Activated naive CD8-positive, alpha-beta T cell (primary cell): ENCODE measurements around the gene DNASE1L1.

Source experiments
- H3K27ac Mint-ChIP-seq: one replicate; pipeline ENCODE4 v1.8.0; 2021; ENCODE audit warnings: mixed read lengths
- H3K27me3 Mint-ChIP-seq: one replicate; pipeline ENCODE4 v1.8.0; 2021; ENCODE audit warnings: mixed read lengths
- H3K36me3 Mint-ChIP-seq: one replicate; pipeline ENCODE4 v1.8.0; 2021; ENCODE audit warnings: mixed read lengths
- H3K4me1 Mint-ChIP-seq: one replicate; pipeline ENCODE4 v1.8.0; 2021; ENCODE audit warnings: low read depth, mixed read lengths
- H3K4me3 Mint-ChIP-seq: one replicate; pipeline ENCODE4 v1.8.0; 2021; ENCODE audit warnings: mild to moderate bottlenecking, mixed read lengths
- H3K9me3 Mint-ChIP-seq: one replicate; pipeline ENCODE4 v1.8.0; 2021; ENCODE audit warnings: low read depth, mixed read lengths

Gene DNASE1L1

GRCh38 chrX:154371789-154372300, 37.2 kb downstream of the DNASE1L1 start:
- H3K4me1 Mint-ChIP-seq = peaks cover 17% of the 10 kb centered on the region
- H3K36me3 Mint-ChIP-seq = no peaks in the 10 kb centered on the region
- H3K27me3 Mint-ChIP-seq = no peaks in the 10 kb centered on the region
- H3K4me3 Mint-ChIP-seq = peak overlapping the region; percentile 81
- no peak overlapping the region for H3K27ac Mint-ChIP-seq
- H3K9me3 Mint-ChIP-seq = no peaks in the 10 kb centered on the region

GRCh38 chrX:154371017-154371788, 37.9 kb downstream of the DNASE1L1 start:
- no peaks in the 10 kb centered on the region for H3K27me3 Mint-ChIP-seq
- H3K9me3 Mint-ChIP-seq = no peaks in the 10 kb centered on the region
- peak overlapping the region; percentile 64 for H3K27ac Mint-ChIP-seq
- H3K4me3 Mint-ChIP-seq = peak overlapping the region; percentile 79
- no peaks in the 10 kb centered on the region for H3K36me3 Mint-ChIP-seq
- H3K4me1 Mint-ChIP-seq = peaks cover 17% of the 10 kb centered on the region

GRCh38 chrX:154370300-154371016, 38.6 kb downstream of the DNASE1L1 start:
- Mint-ChIP-seq H3K4me1 (peaks cover 18% of the 10 kb centered on the region), H3K27me3 (no peaks in the 10 kb centered on the region), H3K9me3 (no peaks in the 10 kb centered on the region), H3K36me3 (no peaks in the 10 kb centered on the region), H3K27ac (peak overlapping the region; percentile 95), H3K4me3 (peak overlapping the region; percentile 96)

GRCh38 chrX:154369449-154370299, 39.4 kb downstream of the DNASE1L1 start:
- Mint-ChIP-seq H3K36me3 (no peaks in the 10 kb centered on the region), H3K4me3 (peak overlapping the region; percentile 96), H3K4me1 (peaks cover 18% of the 10 kb centered on the region), H3K27me3 (no peaks in the 10 kb centered on the region), H3K9me3 (no peaks in the 10 kb centered on the region), H3K27ac (peak overlapping the region; percentile 95)

GRCh38 chrX:154368630-154369448, 40.2 kb downstream of the DNASE1L1 start:
- Mint-ChIP-seq H3K4me3 (peak overlapping the region; percentile 76), H3K9me3 (no peaks in the 10 kb centered on the region), H3K36me3 (no peaks in the 10 kb centered on the region), H3K4me1 (peaks cover 18% of the 10 kb centered on the region), H3K27ac (peak overlapping the region; percentile 86), H3K27me3 (no peaks in the 10 kb centered on the region)

GRCh38 chrX:154367474-154368308, 41.4 kb downstream of the DNASE1L1 start:
- Mint-ChIP-seq H3K27ac (peak overlapping the region; percentile 86), H3K4me1 (peaks cover 14% of the 10 kb centered on the region), H3K4me3 (peak overlapping the region; percentile 76), H3K27me3 (no peaks in the 10 kb centered on the region), H3K36me3 (no peaks in the 10 kb centered on the region), H3K9me3 (no peaks in the 10 kb centered on the region)

- H3K27ac Mint-ChIP-seq = no peak overlapping the region
- H3K27me3 Mint-ChIP-seq = no peaks in the 10 kb centered on the region
- H3K4me1 Mint-ChIP-seq = peaks cover 10% of the 10 kb centered on the region
- H3K36me3 Mint-ChIP-seq = no peaks in the 10 kb centered on the region
- H3K9me3 Mint-ChIP-seq = no peaks in the 10 kb centered on the region
- H3K4me3 Mint-ChIP-seq = no peak overlapping the region
Observed at GRCh38 chrX:154366666-154367055, 42.4 kb downstream of the DNASE1L1 start.

GRCh38 chrX:154365997-154366665, 42.9 kb downstream of the DNASE1L1 start:
- H3K4me3 Mint-ChIP-seq = no peak overlapping the region
- H3K36me3 Mint-ChIP-seq = no peaks in the 10 kb centered on the region
- no peaks in the 10 kb centered on the region for H3K27me3 Mint-ChIP-seq
- peaks cover 10% of the 10 kb centered on the region for H3K4me1 Mint-ChIP-seq
- no peak overlapping the region for H3K27ac Mint-ChIP-seq
- no peaks in the 10 kb centered on the region for H3K9me3 Mint-ChIP-seq

- H3K27ac Mint-ChIP-seq = no peak overlapping the region
- no peaks in the 10 kb centered on the region for H3K27me3 Mint-ChIP-seq
- peaks cover 10% of the 10 kb centered on the region for H3K4me1 Mint-ChIP-seq
- no peak overlapping the region for H3K4me3 Mint-ChIP-seq
- H3K9me3 Mint-ChIP-seq = no peaks in the 10 kb centered on the region
- H3K36me3 Mint-ChIP-seq = no peaks in the 10 kb centered on the region
Observed at GRCh38 chrX:154365052-154365600, 43.9 kb downstream of the DNASE1L1 start.

- H3K9me3 Mint-ChIP-seq = no peaks in the 10 kb centered on the region
- no peak overlapping the region for H3K27ac Mint-ChIP-seq
- H3K36me3 Mint-ChIP-seq = no peaks in the 10 kb centered on the region
- peaks cover 10% of the 10 kb centered on the region for H3K4me1 Mint-ChIP-seq
- no peak overlapping the region for H3K4me3 Mint-ChIP-seq
- H3K27me3 Mint-ChIP-seq = no peaks in the 10 kb centered on the region
Observed at GRCh38 chrX:154363706-154364439, 45.2 kb downstream of the DNASE1L1 start.

- Mint-ChIP-seq H3K9me3 (no peaks in the 10 kb centered on the region), H3K4me1 (peaks cover 7% of the 10 kb centered on the region), H3K27me3 (no peaks in the 10 kb centered on the region), H3K27ac (no peak overlapping the region), H3K36me3 (no peaks in the 10 kb centered on the region), H3K4me3 (no peak overlapping the region)
Observed at GRCh38 chrX:154362085-154362742, 46.8 kb downstream of the DNASE1L1 start.

GRCh38 chrX:154360155-154360713, 48.8 kb downstream of the DNASE1L1 start:
- H3K27ac Mint-ChIP-seq = no peak overlapping the region
- peaks cover 12% of the 10 kb centered on the region for H3K4me1 Mint-ChIP-seq
- no peaks in the 10 kb centered on the region for H3K27me3 Mint-ChIP-seq
- no peaks in the 10 kb centered on the region for H3K9me3 Mint-ChIP-seq
- no peaks in the 10 kb centered on the region for H3K36me3 Mint-ChIP-seq
- no peak overlapping the region for H3K4me3 Mint-ChIP-seq
